Adipose tissue (tissue), 3 donors: ENCODE data around the gene SSB. TPM values are rescaled to one million over a fixed set of nuclear protein-coding genes. Genes with fewer than 3 reads are reported as not detected.
"Not testable (repeated sequence)": the region's sequence is repeated elsewhere in the genome, so short reads cannot be mapped to it uniquely, and the experiment has no call there.

Experiments
- H3K27ac ChIP-seq: one replicate; pipeline ENCODE4 v1.5.1; 2013; ENCODE audit warnings: low read depth, low read length
- WGBS, 3 donors: extraction: QIAGEN DNeasy Blood & Tissue Kit; methylation state at CpG; one replicate each; pipeline ENCODE4 v1.1.7; 2013; 5-methylcytosine and 5-hydroxymethylcytosine counted together
- polyA plus RNA-seq, 3 donors: library from polyadenylated mRNA; stranded (reverse); fragments of 200-250 nt; gene quantifications; one replicate each; pipeline ENCODE4 v1.2.3, GENCODE V29; 2013
- donor health status: healthy with polysubstance abuse.
- donor health status: Bipolar disorder and iron deficiency.
- donor health status: healthy.

SSB gene
- polyA plus RNA-seq, 3 donors = 34.3 to 135 (median 119) TPM

DNA sequence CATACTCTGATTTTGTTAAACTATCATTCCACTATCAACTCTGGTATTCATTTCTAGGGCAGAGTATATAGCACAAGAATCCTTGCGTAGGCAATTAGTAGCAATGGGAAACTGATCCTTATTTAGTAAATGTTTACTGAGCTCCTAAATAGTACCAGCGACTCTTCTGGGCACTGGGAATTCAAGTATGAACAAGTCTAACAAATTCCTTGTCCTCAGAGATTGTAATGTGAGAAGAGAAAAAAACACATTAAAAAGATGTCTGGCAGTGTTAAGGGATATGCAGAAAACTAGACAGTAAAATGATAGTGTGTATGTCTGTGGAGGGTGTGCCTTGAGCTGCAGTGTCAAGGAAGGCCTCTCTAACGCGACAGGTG lies 25.3 kb downstream of the SSB start:
- WGBS, 3 donors = 22 to 28% (median 26%) methylated on average over 4 of the region's 4 CpGs
- H3K27ac ChIP-seq = no peak overlapping the region

GRCh38 chr2:169824373-169825333 lies 26.0 kb downstream of the SSB start, which contains the start of gene METTL5:
Gene METTL5 (minus strand): TSS chr2:169824905. CDS start chr2:169824597, 308 bp downstream.
- 1 to 2% (median 2%) methylated on average over 60 to 61 of the region's 61 CpGs for WGBS, 3 donors
- H3K27ac ChIP-seq = no peak within 1 kb of the TSS

- H3K27ac ChIP-seq = peak within 1 kb of the TSS; percentile 5
- WGBS, 3 donors = 0 to 1% (median 1%) methylated on average over 83 to 104 of the region's 104 CpGs
These were observed 28.8 kb downstream of the SSB start, which contains the start of gene UBR3 for GRCh38 chr2:169827272-169828140. Gene UBR3 (plus strand): TSS chr2:169827454. CDS start chr2:169827508, 54 bp downstream.

DNA sequence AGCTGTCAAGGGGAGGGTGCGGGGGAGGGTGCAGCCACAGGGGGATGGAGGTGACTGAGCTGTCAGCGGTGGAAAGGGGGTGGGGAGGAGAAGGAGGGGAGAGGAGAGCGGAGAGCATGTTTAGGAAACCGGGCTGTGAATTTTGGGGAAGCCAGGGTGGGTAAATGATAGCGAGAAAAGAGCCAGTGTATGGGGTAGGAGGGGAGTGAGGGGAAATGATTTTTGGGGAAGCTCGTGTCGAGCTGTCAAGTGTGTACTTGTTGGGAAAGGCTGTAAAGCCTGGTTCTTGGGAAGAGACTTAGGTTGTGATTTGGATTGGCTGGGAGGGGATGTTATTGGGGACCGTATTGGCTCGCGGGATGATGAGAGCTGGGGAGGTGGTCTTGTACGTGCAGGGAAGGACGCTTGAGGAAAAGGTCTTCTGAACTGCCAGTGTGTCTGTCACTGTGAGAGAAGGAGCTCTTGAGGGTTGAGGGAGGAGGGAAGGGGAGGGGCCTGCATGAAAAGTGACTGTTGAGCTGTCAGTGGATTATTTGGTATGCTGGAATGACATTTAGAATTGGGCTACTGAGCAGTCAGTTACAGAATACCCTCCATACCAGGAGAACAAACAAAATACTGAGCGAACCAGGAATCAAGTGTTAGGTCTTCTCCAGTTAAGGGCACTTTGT lies 29.6 kb downstream of the SSB start:
- WGBS, 3 donors = 1 to 2% (median 1%) methylated on average over 13 of the region's 13 CpGs
- H3K27ac ChIP-seq = no peak overlapping the region

GRCh38 chr2:169834401-169834800 lies 35.7 kb downstream of the SSB start:
- WGBS, 3 donors = 54 to 79% (median 74%) methylated on average over 1 of the region's 1 CpG
- no peak overlapping the region for H3K27ac ChIP-seq

- 72 to 98% (median 98%) methylated on average over 2 of the region's 2 CpGs for WGBS, 3 donors
- H3K27ac ChIP-seq = no peak overlapping the region
These were observed 40.2 kb downstream of the SSB start for GRCh38 chr2:169838743-169839489.

- 57 to 71% (median 69%) methylated on average over 10 of the region's 10 CpGs for WGBS, 3 donors
These were observed 41.5 kb downstream of the SSB start for GRCh38 chr2:169839954-169840746.

GRCh38 chr2:169840747-169841142 lies 42.1 kb downstream of the SSB start:
- H3K27ac ChIP-seq = no peak overlapping the region
- WGBS, 3 donors = 92 to 99% (median 98%) methylated on average over 2 of the region's 2 CpGs

More at GRCh38 chr2:169839954-169840746, 41.5 kb downstream of the SSB start:
- no peak overlapping the region for H3K27ac ChIP-seq

- WGBS, 3 donors = 96 to 99% (median 97%) methylated on average over 13 to 20 of the region's 24 CpGs
- H3K27ac ChIP-seq = not testable (repeated sequence)
These were observed 43.0 kb downstream of the SSB start for GRCh38 chr2:169841625-169842024.

- H3K27ac ChIP-seq = no peak overlapping the region
- 98 to 100% (median 99%) methylated on average over 2 of the region's 2 CpGs for WGBS, 3 donors
These were observed 46.3 kb downstream of the SSB start for GRCh38 chr2:169845016-169845415.

- not testable (repeated sequence) for H3K27ac ChIP-seq
- 69 to 85% (median 84%) methylated on average over 8 of the region's 8 CpGs for WGBS, 3 donors
These were observed 50.5 kb downstream of the SSB start for GRCh38 chr2:169848959-169849693.

- no peak overlapping the region for H3K27ac ChIP-seq
- 92 to 97% (median 95%) methylated on average over 1 of the region's 1 CpG for WGBS, 3 donors
These were observed 51.0 kb downstream of the SSB start for GRCh38 chr2:169849710-169850109.

DNA sequence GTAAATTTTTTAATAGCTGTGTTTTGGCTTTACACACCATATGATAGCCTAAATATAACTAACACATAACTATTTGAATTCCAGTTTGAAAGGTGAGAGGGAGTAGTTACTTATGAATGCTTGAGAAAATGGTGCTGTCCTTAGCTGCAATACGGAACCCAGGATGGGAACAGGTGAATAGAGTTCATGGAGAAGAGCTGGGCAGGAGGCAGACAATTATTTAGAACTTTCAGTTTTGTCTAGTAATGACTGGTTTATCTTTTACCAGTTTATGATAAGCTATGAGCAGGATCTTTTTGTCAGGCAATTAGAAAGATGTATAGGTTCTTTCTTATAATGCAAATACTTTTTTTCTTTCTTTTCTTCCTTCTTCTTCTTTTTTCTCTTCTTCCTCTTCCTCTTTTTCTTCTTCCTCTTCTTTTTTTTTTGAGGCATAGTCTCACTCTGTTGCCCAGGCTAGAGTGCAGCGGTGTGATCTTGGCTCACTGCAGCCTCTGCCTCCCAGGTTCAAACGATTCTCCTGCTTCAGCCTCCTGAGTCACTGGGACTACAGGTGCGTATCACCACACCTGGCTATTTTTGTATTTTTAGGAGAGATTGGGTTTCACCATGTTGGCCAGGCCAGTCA lies 54.5 kb downstream of the SSB start:
- no peak overlapping the region for H3K27ac ChIP-seq
- WGBS, 3 donors = 84 to 94% (median 90%) methylated on average over 4 of the region's 4 CpGs

- 93 to 96% (median 95%) methylated on average over 22 to 39 of the region's 42 CpGs for WGBS, 3 donors
- not testable (repeated sequence) for H3K27ac ChIP-seq
These were observed 56.9 kb downstream of the SSB start for GRCh38 chr2:169855281-169856258.

DNA sequence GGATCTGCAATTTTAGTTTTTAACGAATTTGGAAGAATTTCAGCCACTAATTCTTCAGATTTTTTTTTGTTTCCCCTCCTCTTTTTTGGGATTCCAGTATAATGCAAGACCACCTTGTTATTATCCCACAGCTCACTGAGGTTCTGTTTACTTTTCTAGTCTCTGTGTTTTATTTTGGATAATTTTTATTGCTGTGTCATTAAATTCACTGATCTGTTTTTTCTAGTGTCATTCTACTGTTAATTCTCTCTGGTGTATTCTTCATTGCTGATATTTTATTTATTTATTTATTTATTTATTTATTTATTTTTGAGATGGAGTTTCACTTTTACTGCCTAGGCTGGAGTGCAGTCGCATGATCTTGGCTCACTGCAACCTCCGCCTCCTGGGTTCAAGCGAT lies 60.8 kb downstream of the SSB start:
- H3K27ac ChIP-seq = no peak overlapping the region
- 94 to 97% (median 96%) methylated on average over 4 of the region's 4 CpGs for WGBS, 3 donors
